ENCODE results near the gene CTNNB1.
"Not testable (repeated sequence)": the region's sequence is repeated elsewhere in the genome, so short reads cannot be mapped to it uniquely, and the experiment has no call there.

Gene CTNNB1

DNA sequence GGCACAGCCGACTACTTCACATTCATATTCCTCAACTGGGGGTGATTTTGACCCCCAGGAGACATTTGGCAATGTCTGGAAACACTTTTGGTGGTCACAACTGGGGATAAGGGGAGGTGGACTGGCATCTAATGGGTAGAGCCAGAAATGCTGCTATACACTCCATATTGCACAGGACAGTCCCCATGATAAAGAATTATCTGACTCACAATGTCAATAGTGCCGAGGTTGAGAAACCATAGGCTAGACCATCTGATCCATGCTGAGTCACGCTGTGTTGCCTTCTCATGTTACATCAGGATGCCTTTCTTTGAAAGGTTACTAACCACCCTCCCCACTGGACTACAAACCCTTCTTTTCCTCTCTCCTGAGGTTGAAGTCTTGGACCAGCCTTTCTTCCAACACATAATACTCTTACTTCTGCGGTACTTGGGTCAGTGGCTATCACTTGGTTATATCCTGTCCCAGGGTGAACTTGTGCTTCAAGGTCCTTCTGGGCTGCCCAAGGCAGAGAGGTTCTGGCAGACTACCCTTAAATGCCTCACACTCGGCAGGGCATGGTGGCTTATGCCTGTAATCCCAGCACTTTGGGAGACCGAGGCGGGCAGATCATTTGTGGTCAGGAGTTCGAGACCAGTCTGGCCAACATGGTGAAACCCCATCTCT lies 68.8 kb downstream of the CTNNB1 start:
- ATAC-seq (replicated peaks) (no peak), DNase-seq (no peak)
- H3K4me3 Mint-ChIP-seq: no peak overlapping the region
- no peaks in the 10 kb centered on the region for H3K4me1 Mint-ChIP-seq
- H3K36me3 Mint-ChIP-seq: peaks cover 5 to 20% of the 10 kb centered on the region in 2 donors
- no peaks in the 10 kb centered on the region for H3K27me3 Mint-ChIP-seq
- peaks cover 4 to 12% of the 10 kb centered on the region in 2 donors for H3K9me3 Mint-ChIP-seq
- H3K27ac Mint-ChIP-seq: no peak overlapping the region

GRCh38 chr3:41272667-41273066 lies 73.4 kb downstream of the CTNNB1 start:
- Mint-ChIP-seq H3K9me3 (peaks cover 15 to 18% of the 10 kb centered on the region in 2 donors), H3K36me3 (peaks cover 15 to 35% of the 10 kb centered on the region in 2 donors), H3K4me3 (no peak overlapping the region), H3K27ac (no peak overlapping the region), H3K27me3 (no peaks in the 10 kb centered on the region), H3K4me1 (no peaks in the 10 kb centered on the region)
- no peak for ATAC-seq (replicated peaks)
- DNase-seq: no peak

DNA sequence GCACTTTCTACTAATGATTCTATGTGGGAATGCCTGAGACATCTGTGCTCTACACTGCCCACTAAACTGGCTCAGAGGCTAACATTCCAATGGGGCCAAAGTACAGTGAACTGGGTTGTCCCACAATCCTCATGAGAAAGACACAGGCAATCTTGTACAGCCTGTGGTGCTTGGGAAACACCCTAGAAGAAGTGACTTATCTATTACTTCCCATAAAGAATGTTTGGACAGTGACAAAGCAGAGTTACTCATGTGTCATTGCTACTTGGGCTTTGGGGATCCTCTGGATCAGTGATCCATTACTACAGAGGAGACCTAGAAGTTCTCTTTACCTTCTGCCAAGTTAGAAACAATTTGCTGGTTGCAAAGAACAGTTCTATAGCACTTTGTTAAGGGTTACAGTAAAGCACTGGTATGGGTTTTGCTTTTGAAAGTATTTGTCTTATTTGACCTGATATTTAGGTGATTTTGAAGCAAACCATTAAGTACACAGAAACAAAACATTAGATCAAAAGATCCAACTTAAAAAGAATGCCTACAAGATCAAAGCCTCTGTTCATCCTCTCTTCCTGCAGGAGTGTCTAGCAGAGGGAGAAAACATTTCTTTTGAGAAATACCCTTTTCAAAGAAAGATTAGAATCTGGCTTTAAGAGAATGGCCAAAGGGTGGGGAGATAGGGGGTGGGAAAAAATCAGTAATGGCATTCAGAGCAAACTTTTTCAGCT lies 75.8 kb downstream of the CTNNB1 start:
- Mint-ChIP-seq H3K27ac (no peak overlapping the region), H3K27me3 (no peaks in the 10 kb centered on the region), H3K4me1 (peaks cover 0 to 2% of the 10 kb centered on the region in 2 donors), H3K4me3 (no peak overlapping the region), H3K36me3 (peaks cover 17 to 35% of the 10 kb centered on the region in 2 donors), H3K9me3 (peaks cover 16 to 18% of the 10 kb centered on the region in 2 donors)
- no peak for DNase-seq
- ATAC-seq (replicated peaks): no peak

GRCh38 chr3:41276191-41276590 lies 76.9 kb downstream of the CTNNB1 start:
- H3K27me3 Mint-ChIP-seq: no peaks in the 10 kb centered on the region
- ATAC-seq (replicated peaks) (no peak), DNase-seq (no peak)
- H3K4me3 Mint-ChIP-seq: no peak overlapping the region
- H3K36me3 Mint-ChIP-seq: peaks cover 17 to 32% of the 10 kb centered on the region in 2 donors
- peaks cover 2 to 5% of the 10 kb centered on the region in 2 donors for H3K4me1 Mint-ChIP-seq
- H3K27ac Mint-ChIP-seq: no peak overlapping the region
- H3K9me3 Mint-ChIP-seq: peaks cover 18 to 19% of the 10 kb centered on the region in 2 donors

- H3K27me3 Mint-ChIP-seq: no peaks in the 10 kb centered on the region
- H3K36me3 Mint-ChIP-seq: peaks cover 12 to 21% of the 10 kb centered on the region in 2 donors
- ATAC-seq (replicated peaks) (no peak), DNase-seq (no peak)
- no peak overlapping the region for H3K4me3 Mint-ChIP-seq
- H3K27ac Mint-ChIP-seq: no peak overlapping the region
- peaks cover 12 to 15% of the 10 kb centered on the region in 2 donors for H3K9me3 Mint-ChIP-seq
- peaks cover 2 to 5% of the 10 kb centered on the region in 2 donors for H3K4me1 Mint-ChIP-seq
These were observed 78.6 kb downstream of the CTNNB1 start for GRCh38 chr3:41277790-41278465.

DNA sequence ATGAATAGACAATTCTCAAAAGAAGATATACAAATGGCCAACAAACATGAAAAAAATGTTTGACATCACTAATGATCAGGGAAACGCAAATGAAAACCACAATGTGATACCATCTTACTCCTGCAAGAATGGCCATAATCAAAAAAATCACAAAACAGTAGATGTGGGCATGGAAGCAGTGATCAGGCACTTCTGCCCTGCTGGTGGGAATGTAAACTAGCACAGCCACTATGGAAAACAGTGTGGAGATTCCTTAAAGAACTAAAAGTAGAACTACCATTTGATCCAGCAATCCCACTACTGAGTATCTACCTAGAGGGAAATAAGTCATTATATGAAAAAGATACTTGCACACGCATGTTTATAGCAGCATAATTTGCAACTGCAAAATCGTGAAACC lies 85.6 kb downstream of the CTNNB1 start:
- not testable (repeated sequence) for H3K9me3 Mint-ChIP-seq; H3K27ac Mint-ChIP-seq; H3K27me3 Mint-ChIP-seq; ATAC-seq (replicated peaks); H3K4me3 Mint-ChIP-seq; H3K36me3 Mint-ChIP-seq; DNase-seq; H3K4me1 Mint-ChIP-seq

DNA sequence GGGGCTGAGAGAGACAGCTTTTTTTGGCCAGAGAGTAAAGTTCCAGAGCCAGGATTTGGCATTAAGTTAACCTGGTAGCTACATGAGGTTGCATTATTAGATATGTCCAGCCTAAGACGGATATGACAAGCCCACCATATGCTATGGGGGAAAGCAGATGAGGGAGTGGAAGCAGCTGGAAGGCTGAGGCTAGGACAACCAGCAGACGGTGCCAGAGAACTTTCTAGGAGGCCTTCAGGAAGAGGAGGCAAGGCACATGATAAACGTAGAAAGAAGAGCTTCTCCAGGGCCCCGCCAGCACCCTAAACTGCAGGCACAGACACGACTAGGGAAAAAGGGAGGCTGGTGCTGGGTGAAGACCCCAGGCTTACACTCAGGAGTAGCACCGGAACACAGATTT lies 87.0 kb downstream of the CTNNB1 start:
- DNase-seq: no peak
- ATAC-seq (replicated peaks): no peak
- Mint-ChIP-seq H3K9me3 (no peaks in the 10 kb centered on the region), H3K4me3 (no peak overlapping the region), H3K27ac (no peak overlapping the region), H3K4me1 (no peaks in the 10 kb centered on the region), H3K36me3 (peaks cover 0 to 2% of the 10 kb centered on the region in 2 donors), H3K27me3 (no peaks in the 10 kb centered on the region)

GRCh38 chr3:41288785-41289184 lies 89.5 kb downstream of the CTNNB1 start:
- H3K9me3 Mint-ChIP-seq: no peaks in the 10 kb centered on the region
- H3K27ac Mint-ChIP-seq: no peak overlapping the region
- peaks cover 0 to 3% of the 10 kb centered on the region in 2 donors for H3K36me3 Mint-ChIP-seq
- no peaks in the 10 kb centered on the region for H3K4me1 Mint-ChIP-seq
- H3K27me3 Mint-ChIP-seq: no peaks in the 10 kb centered on the region
- ATAC-seq (replicated peaks): no peak
- no peak for DNase-seq
- H3K4me3 Mint-ChIP-seq: no peak overlapping the region
